VCaP (cell line): ENCODE data around the gene CREB3L2.
"Not testable (repeated sequence)": the region's sequence is repeated elsewhere in the genome, so short reads cannot be mapped to it uniquely, and the experiment has no call there.

Experiments used
- H3K27ac ChIP-seq: fragments of 450-650 bp; 2 replicates; pipeline ENCODE4 v1.5.1; 2017
- CTCF ChIP-seq: fragments of 450-650 bp; conservative IDR thresholded peaks from 2 replicates; pipeline ENCODE4 v1.5.1; 2017; ENCODE audit warnings: mild to moderate bottlenecking, moderate library complexity

The CREB3L2 gene

GRCh38 chr7:137933270-137934017 lies 68.4 kb downstream of the CREB3L2 start:
- H3K27ac ChIP-seq: no peak overlapping the region
- TF ChIP-seq CTCF: no peak

- TF ChIP-seq CTCF: no peak
These were observed 69.0 kb downstream of the CREB3L2 start for GRCh38 chr7:137932881-137933269.

GRCh38 chr7:137931823-137932222 lies 70.1 kb downstream of the CREB3L2 start:
- TF ChIP-seq CTCF: no peak
- peak overlapping the region; percentile 21; the same call in 1 of the 2 replicates for H3K27ac ChIP-seq

More at GRCh38 chr7:137932881-137933269, 69.0 kb downstream of the CREB3L2 start:
- peak overlapping the region; percentile 21; the same call in 1 of the 2 replicates for H3K27ac ChIP-seq

- TF ChIP-seq CTCF: no peak
- no peak overlapping the region for H3K27ac ChIP-seq
These were observed 71.3 kb downstream of the CREB3L2 start for GRCh38 chr7:137930581-137930980.

GRCh38 chr7:137928626-137929025 lies 73.3 kb downstream of the CREB3L2 start:
- TF ChIP-seq CTCF: no peak
- H3K27ac ChIP-seq: no peak overlapping the region

- no peak overlapping the region for H3K27ac ChIP-seq
- no peak for TF ChIP-seq CTCF
These were observed 74.5 kb downstream of the CREB3L2 start for GRCh38 chr7:137927386-137927785.

- not testable (repeated sequence) for H3K27ac ChIP-seq
These were observed 75.7 kb downstream of the CREB3L2 start for GRCh38 chr7:137926206-137926605.

GRCh38 chr7:137925754-137926153 lies 76.1 kb downstream of the CREB3L2 start:
- no peak overlapping the region for H3K27ac ChIP-seq
- no peak for TF ChIP-seq CTCF
